H1 (cell line): ENCODE data around the gene RGS14. TPM values are rescaled to one million over a fixed set of nuclear protein-coding genes. Genes with fewer than 3 reads are reported as not detected.

Experiments
- CTCF ChIA-PET: fragments of 300-600 bp; sonication (Branson Sonifier 250); formaldehyde crosslinking; loops from one replicate; lab custom pipeline; 2021; ENCODE audit not compliant: partially characterized antibody; lab: Charles Lee
- POLR2A ChIA-PET: fragments of 300-600 bp; sonication (Branson Sonifier 250); formaldehyde crosslinking; loops from one replicate; lab custom pipeline; 2021; ENCODE audit warnings: inconsistent platforms; ENCODE audit not compliant: partially characterized antibody; lab: Charles Lee
- DNase-seq, 2 experiments: peaks; one replicate each; pipeline versions ENCODE4 v3.0.0 to v3.0.0-alpha.2; 2010 to 2022; ENCODE audit warnings: low spot score in 2 of 2, low read depth in 1 of 2, mixed read lengths in 1 of 2
- FAIRE-seq: peaks from 2 replicates; lab custom pipeline; 2011; peaks lifted over from hg19 to GRCh38; lab: Jason Lieb, UNC
- H2AFZ ChIP-seq: 2 replicates; pipeline ENCODE4 v1.8.1; 2012; ENCODE audit warnings: low read length, inconsistent platforms
- H2AK5ac ChIP-seq: 2 replicates; pipeline ENCODE4 v1.6.1; 2013; ENCODE audit warnings: low read depth, low read length
- H2BK120ac ChIP-seq: replicated peaks from 2 replicates; pipeline ENCODE3; 2013; ENCODE audit warnings: low read depth, low read length, inconsistent platforms
- H2BK12ac ChIP-seq: 2 replicates; pipeline ENCODE4 v1.6.1; 2013; ENCODE audit warnings: low read depth, low read length
- H2BK15ac ChIP-seq: 2 replicates; pipeline ENCODE4 v1.6.1; 2013; ENCODE audit warnings: low read length
- H2BK20ac ChIP-seq: 2 replicates; pipeline ENCODE4 v1.6.1; 2013; ENCODE audit warnings: low read length
- H2BK5ac ChIP-seq: 2 replicates; pipeline ENCODE4 v1.6.1; 2013; ENCODE audit warnings: low read depth, low read length
- H3K14ac ChIP-seq: 2 replicates; pipeline ENCODE4 v1.6.1; 2013; ENCODE audit warnings: inconsistent platforms; ENCODE audit not compliant: insufficient read length
- H3K18ac ChIP-seq: 2 replicates; pipeline ENCODE4 v1.6.1; 2013; ENCODE audit warnings: low read length; ENCODE audit errors: extremely low read depth
- H3K23ac ChIP-seq: 2 replicates; pipeline ENCODE4 v1.6.1; 2013; ENCODE audit warnings: inconsistent platforms; ENCODE audit not compliant: insufficient read length
- H3K23me2 ChIP-seq: 2 replicates; pipeline ENCODE4 v1.6.1; 2013; ENCODE audit warnings: low read depth, low read length
- H3K27ac ChIP-seq: 2 replicates; pipeline ENCODE4 v1.6.1; 2011; ENCODE audit warnings: low read depth, low read length, inconsistent platforms
- H3K27me3 ChIP-seq, 4 experiments: replicated peaks in 1 of 4; 1 replicate in 1 of 4; 2 replicates in 3 of 4; pipeline versions ENCODE4 v1.6.1 to v1.8.1; 2011 to 2013; ENCODE audit warnings: low read length in 3 of 4, mild to moderate bottlenecking in 3 of 4, inconsistent platforms in 2 of 4, mixed read lengths in 2 of 4, moderate library complexity in 1 of 4; ENCODE audit not compliant: control insufficient read depth in 3 of 4, insufficient read depth in 3 of 4; ENCODE audit errors: extremely low read depth in 1 of 4
- H3K36me3 ChIP-seq, 4 experiments: 2 replicates each; pipeline versions ENCODE4 v1.6.1 to v1.8.1; 2011 to 2013; ENCODE audit warnings: mild to moderate bottlenecking in 4 of 4, low read length in 3 of 4, moderate library complexity in 2 of 4, control low read depth in 1 of 4, inconsistent platforms in 1 of 4; ENCODE audit not compliant: insufficient read depth in 4 of 4, control insufficient read depth in 2 of 4
- H3K4ac ChIP-seq: replicated peaks from 2 replicates; pipeline ENCODE3; 2013; ENCODE audit warnings: low read length, low read depth, mixed read lengths, inconsistent platforms; ENCODE audit not compliant: insufficient read length
- H3K4me1 ChIP-seq, 4 experiments: replicated peaks in 1 of 4; 1 replicate in 1 of 4; 2 replicates in 3 of 4; pipeline versions ENCODE4 v1.6.1 to v1.8.1; 2011 to 2013; ENCODE audit warnings: low read length in 3 of 4, inconsistent platforms in 2 of 4, mixed read lengths in 1 of 4; ENCODE audit not compliant: insufficient read depth in 4 of 4, control insufficient read depth in 3 of 4
- H3K4me2 ChIP-seq, 2 experiments: 2 replicates each; pipeline versions ENCODE4 v1.6.1 to v1.8.1; 2011 to 2013; ENCODE audit warnings: low read depth in 2 of 2, low read length in 2 of 2, control low read depth in 1 of 2, inconsistent platforms in 1 of 2, mild to moderate bottlenecking in 1 of 2; ENCODE audit not compliant: insufficient read depth in 1 of 2
- H3K4me3 ChIP-seq, 4 experiments: fragments of 200-600, 300-600 bp in 1 of 4; sonication (generic), shearing (Covaris generic), sonication (Bioruptor Twin) in 1 of 4; 2 replicates each; pipeline versions ENCODE4 v1.5.1 to v1.8.1; 2011 to 2016; ENCODE audit warnings: low read length in 4 of 4, low read depth in 3 of 4, control low read depth in 2 of 4, inconsistent platforms in 2 of 4, mild to moderate bottlenecking in 2 of 4, mixed read lengths in 1 of 4, moderate library complexity in 1 of 4; ENCODE audit not compliant: insufficient read depth in 2 of 4; ENCODE audit errors: extremely low read depth in 1 of 4
- H3K56ac ChIP-seq: replicated peaks from 2 replicates; pipeline ENCODE3; 2013; ENCODE audit warnings: low read depth, mild to moderate bottlenecking, mixed read lengths, low read length, inconsistent platforms; ENCODE audit not compliant: insufficient read length
- H3K79me1 ChIP-seq: 2 replicates; pipeline ENCODE4 v1.6.1; 2013; ENCODE audit warnings: low read depth, low read length, control low read depth
- H3K79me2 ChIP-seq, 2 experiments: 2 replicates each; pipeline versions ENCODE4 v1.6.1 to v1.8.1; 2012 to 2013; ENCODE audit warnings: low read length in 2 of 2, mild to moderate bottlenecking in 2 of 2, inconsistent platforms in 1 of 2; ENCODE audit not compliant: insufficient read depth in 2 of 2, control insufficient read depth in 1 of 2
- H3K9ac ChIP-seq, 4 experiments: replicated peaks in 1 of 4; 1 replicate in 1 of 4; 2 replicates in 3 of 4; pipeline versions ENCODE4 v1.6.1 to v1.8.1; 2011 to 2013; ENCODE audit warnings: low read depth in 3 of 4, low read length in 3 of 4, control low read depth in 2 of 4, mild to moderate bottlenecking in 2 of 4, moderate library complexity in 2 of 4, inconsistent platforms in 1 of 4; ENCODE audit errors: extremely low read depth in 1 of 4
- H3K9me3 ChIP-seq, 2 experiments: 2 replicates each; pipeline versions ENCODE4 v1.6.1 to v1.8.1; 2012 to 2013; ENCODE audit warnings: mild to moderate bottlenecking in 2 of 2, moderate library complexity in 2 of 2, control low read depth in 1 of 2, inconsistent platforms in 1 of 2, low read depth in 1 of 2, low read length in 1 of 2, mixed read lengths in 1 of 2; ENCODE audit not compliant: insufficient read depth in 2 of 2
- H4K20me1 ChIP-seq, 2 experiments: replicated peaks in 1 of 2; 2 replicates each; pipeline versions ENCODE3 to v1.8.1; 2011 to 2013; ENCODE audit warnings: inconsistent platforms in 2 of 2, low read length in 2 of 2, mild to moderate bottlenecking in 1 of 2; ENCODE audit not compliant: insufficient read depth in 2 of 2, control insufficient read depth in 1 of 2
- H4K5ac ChIP-seq: 2 replicates; pipeline ENCODE4 v1.6.1; 2013; ENCODE audit warnings: low read length, low read depth, mixed read lengths, inconsistent platforms; ENCODE audit not compliant: insufficient read length
- H4K8ac ChIP-seq: 2 replicates; pipeline ENCODE4 v1.8.0; 2013; ENCODE audit warnings: mild to moderate bottlenecking, moderate library complexity, low read length, inconsistent platforms; ENCODE audit not compliant: insufficient read depth; ENCODE audit errors: extremely low read depth
- H4K91ac ChIP-seq: replicated peaks from 2 replicates; pipeline ENCODE3; 2013; ENCODE audit warnings: low read length, mixed read lengths, inconsistent platforms; ENCODE audit not compliant: insufficient read length
- HDAC2 ChIP-seq, 2 experiments: fragments of 300-600 bp in 1 of 2; sonication (generic) in 1 of 2; IDR thresholded peaks; 2 replicates each; pipeline ENCODE4 v1.6.1; 2011 to 2012; ENCODE audit warnings: low read depth in 2 of 2, low read length in 2 of 2, mild to moderate bottlenecking in 2 of 2, moderate library complexity in 2 of 2, borderline replicate concordance in 1 of 2, inconsistent platforms in 1 of 2
- KDM5A ChIP-seq: fragments of 200-600 bp; IDR thresholded peaks from 2 replicates; pipeline ENCODE4 v1.7.1; 2012; ENCODE audit warnings: mild to moderate bottlenecking, low read length, inconsistent platforms, mixed read lengths
- RAD21 ChIP-seq, 2 experiments: IDR thresholded peaks in 1 of 2; conservative IDR thresholded peaks in 1 of 2; 2 replicates each; pipeline ENCODE4 v1.6.1; 2011; ENCODE audit warnings: low read depth in 2 of 2, low read length in 2 of 2, improper control_type of control experiment in 1 of 2, inconsistent platforms in 1 of 2, mild to moderate bottlenecking in 1 of 2, moderate library complexity in 1 of 2
- WGBS, 2 experiments: shearing (Covaris generic) in 1 of 2; methylation state at CpG; one replicate each; pipeline versions ENCODE4 v1.1.6 to v1.1.7; 2013 to 2015; ENCODE audit warnings: low lambda C conversion rate in 2 of 2, mixed read lengths in 2 of 2, inconsistent platforms in 1 of 2, low coverage in 1 of 2, missing lambda C conversion rate in 1 of 2; ENCODE audit not compliant: insufficient replicate concordance in 2 of 2, insufficient coverage in 1 of 2, insufficient read length in 1 of 2; ENCODE audit errors: extremely low coverage in 1 of 2, missing lambda C conversion rate in 1 of 2; 5-methylcytosine and 5-hydroxymethylcytosine counted together
- polyA plus RNA-seq, 7 experiments: library from polyadenylated mRNA; depleted of rRNA in 3 of 7; stranded (reverse) in 5 of 7; unstranded in 2 of 7; fragments of >200 nt in 5 of 7; fragments of 200-250 nt in 2 of 7; gene quantifications; 1 replicate in 5 of 7; 2 replicates in 1 of 7; 4 replicates in 1 of 7; pipeline versions ENCODE4 v1.2.1 to v1.2.3, GENCODE V29; 2011 to 2013; ENCODE audit warnings: missing spikeins in 2 of 7, mixed read lengths in 2 of 7
- total RNA-seq: library from RNA; stranded (reverse); fragmentation: NEBNext Ultra II Directional; extraction: Animal tissue kit (Norgen Biotek cat#: 25700); gene quantifications from 2 replicates; pipeline ENCODE4 v1.2.1, GENCODE V29; 2021

RGS14 gene
- total and polyA plus RNA-seq, 2 of the 8 experiments (the other 6 are each of a cell fraction or from before 2014, with no cell fraction given): 24.4 to 46.1 TPM

GRCh38 chr5:177346820-177347219 is 10.9 kb upstream of the RGS14 start:
- Histone ChIP-seq H3K23ac (no peak overlapping the region), H2BK20ac (no peak overlapping the region), H3K23me2 (peaks cover 4% of the 10 kb centered on the region), H3K4me3 (no peak overlapping the region), H2BK5ac (no peak overlapping the region), H3K36me3 (peaks cover 0 to 10% (median 4%) of the 10 kb centered on the region in 4 experiments; a peak in 4 of 8 replicates), H3K18ac (no peak overlapping the region), H3K79me1 (peaks cover 18% of the 10 kb centered on the region), H3K14ac (no peak overlapping the region), H4K5ac (no peak overlapping the region), H3K9me3 (no peaks in the 10 kb centered on the region), H3K4me1 (peaks cover 0 to 13% (median 4%) of the 10 kb centered on the region in 4 experiments; a peak in 3 of 7 replicates), H2AK5ac (no peak overlapping the region), H4K20me1 (peaks cover 5 to 7% of the 10 kb centered on the region in 2 experiments), H3K4ac (no peak overlapping the region), H2BK120ac (no peak overlapping the region), H3K56ac (no peak overlapping the region), H3K27ac (no peak overlapping the region), H3K4me2 (no peak overlapping the region), H4K91ac (no peak overlapping the region), H3K27me3 (no peaks in the 10 kb centered on the region), H3K9ac (no peak overlapping the region; a peak in 1 of 7 replicates), H4K8ac (no peak overlapping the region), H2BK12ac (no peak overlapping the region), H2BK15ac (no peak overlapping the region), H3K79me2 (peaks cover 15 to 73% of the 10 kb centered on the region in 2 experiments), H2AFZ (no peak overlapping the region)
- TF ChIP-seq RAD21 (IDR thresholded peaks at IDR 0.05 in 1 of 2, conservative IDR thresholded peaks at IDR 0.05 in 1 of 2; ENCODE audit: low read depth in 2 of 2, low read length in 2 of 2): no peak
- TF ChIP-seq HDAC2 (IDR thresholded peaks at IDR 0.05; ENCODE audit: borderline replicate concordance in 1 of 2, low read depth in 2 of 2, low read length in 2 of 2): no peak
- no peak for TF ChIP-seq KDM5A
- ChIA-PET POLR2A (interaction anchor here (1.4 to 1.9 kb wide), 2 partner anchors 10 to 108 kb away, joined by 3 to 5 read pairs; no protein-coding TSS in a partner anchor), CTCF (interaction anchor here (0.6 to 2.4 kb wide), 8 partner anchors 17 to 257 kb away, joined by 3 to 18 read pairs (median 4); no protein-coding TSS in a partner anchor)
- FAIRE-seq (no peak), DNase-seq (no peak)
- 85% methylated on average over 4 of the region's 4 CpGs; no CpG with 5 or more reads in 1 of the 2 experiments for WGBS, 2 experiments
